Mesenchymal stem cell (in vitro differentiated cells and primary cell): ENCODE measurements around the gene DENND6A.
A peak's percentile ranks its signal among the peaks of the same experiment; 100 is the strongest.

Source experiments
- DNase-seq: peaks from one replicate; pipeline ENCODE4 v3.0.0-alpha.2; 2013
- H2AFZ ChIP-seq: one replicate; pipeline ENCODE4 v1.6.1; 2013; ENCODE audit warnings: low read depth, mild to moderate bottlenecking, control low read depth, inconsistent platforms, low read length, moderate library complexity
- H2AK5ac ChIP-seq: 2 replicates; pipeline ENCODE4 v1.6.1; 2013; ENCODE audit warnings: low read length, moderate library complexity, mild to moderate bottlenecking, inconsistent platforms; ENCODE audit not compliant: severe bottlenecking
- H2BK120ac ChIP-seq: one replicate; pipeline ENCODE4 v1.6.1; 2013; ENCODE audit warnings: low read depth, mild to moderate bottlenecking, inconsistent platforms, low read length, moderate library complexity
- H2BK12ac ChIP-seq, 2 experiments: one replicate each; pipeline ENCODE4 v1.6.1; 2013; ENCODE audit warnings: inconsistent platforms in 2 of 2, low read length in 2 of 2, mild to moderate bottlenecking in 2 of 2, moderate library complexity in 2 of 2, control low read depth in 1 of 2
- H2BK15ac ChIP-seq: one replicate; pipeline ENCODE4 v1.6.1; 2013; ENCODE audit warnings: mild to moderate bottlenecking, low read depth, inconsistent platforms; ENCODE audit not compliant: poor library complexity, severe bottlenecking
- H2BK5ac ChIP-seq: 2 replicates; pipeline ENCODE4 v1.6.1; 2013; ENCODE audit warnings: low read depth, mild to moderate bottlenecking, low read length, control low read depth, inconsistent platforms; ENCODE audit not compliant: poor library complexity, severe bottlenecking
- H3K14ac ChIP-seq, 2 experiments: one replicate each; pipeline ENCODE4 v1.6.1; 2013; ENCODE audit warnings: inconsistent platforms in 2 of 2, low read length in 2 of 2, control low read depth in 1 of 2, mild to moderate bottlenecking in 1 of 2, moderate library complexity in 1 of 2
- H3K18ac ChIP-seq, 2 experiments: one replicate each; pipeline ENCODE4 v1.6.1; 2013; ENCODE audit warnings: inconsistent platforms in 2 of 2, low read length in 2 of 2, control low read depth in 1 of 2, low read depth in 1 of 2, mild to moderate bottlenecking in 1 of 2
- H3K23ac ChIP-seq, 2 experiments: one replicate each; pipeline ENCODE4 v1.6.1; 2013; ENCODE audit warnings: inconsistent platforms in 2 of 2, low read length in 2 of 2, mild to moderate bottlenecking in 2 of 2, moderate library complexity in 2 of 2, control low read depth in 1 of 2
- H3K27ac ChIP-seq: 2 replicates; pipeline ENCODE4 v1.5.1; 2013; ENCODE audit warnings: mild to moderate bottlenecking, moderate library complexity, low read length, control low read depth, inconsistent platforms; ENCODE audit not compliant: poor library complexity, severe bottlenecking
- H3K27me3 ChIP-seq, 2 experiments: 2 replicates each; pipeline versions ENCODE4 v1.6.1 to v1.7.0; 2013; ENCODE audit warnings: low read length in 2 of 2, mild to moderate bottlenecking in 2 of 2, moderate library complexity in 2 of 2, control low read depth in 1 of 2, inconsistent platforms in 1 of 2; ENCODE audit not compliant: control insufficient read depth in 1 of 2, insufficient read depth in 1 of 2
- H3K36me3 ChIP-seq, 2 experiments: 2 replicates each; pipeline versions ENCODE4 v1.6.1 to v1.7.0; 2013; ENCODE audit warnings: low read length in 2 of 2, control low read depth in 1 of 2, inconsistent platforms in 1 of 2, low read depth in 1 of 2, mild to moderate bottlenecking in 1 of 2; ENCODE audit not compliant: insufficient read depth in 2 of 2, control insufficient read depth in 1 of 2
- H3K4ac ChIP-seq, 2 experiments: one replicate each; pipeline ENCODE4 v1.6.1; 2013; ENCODE audit warnings: inconsistent platforms in 2 of 2, low read length in 2 of 2, mild to moderate bottlenecking in 2 of 2, moderate library complexity in 2 of 2, control low read depth in 1 of 2, low read depth in 1 of 2
- H3K4me1 ChIP-seq: 2 replicates; pipeline ENCODE4 v1.6.1; 2013; ENCODE audit warnings: low read depth, low read length, control low read depth; ENCODE audit not compliant: control insufficient read depth, insufficient read depth
- H3K4me2 ChIP-seq: 2 replicates; pipeline ENCODE4 v1.6.1; 2013; ENCODE audit warnings: low read length, mild to moderate bottlenecking, inconsistent platforms; ENCODE audit not compliant: poor library complexity, severe bottlenecking
- H3K4me3 ChIP-seq, 2 experiments: 2 replicates each; pipeline versions ENCODE4 v1.5.1 to v1.7.0; 2013; ENCODE audit warnings: low read length in 2 of 2, mild to moderate bottlenecking in 2 of 2, control low read depth in 1 of 2, low read depth in 1 of 2; ENCODE audit not compliant: insufficient read depth in 1 of 2
- H3K79me1 ChIP-seq: replicated peaks from 2 replicates; pipeline ENCODE4 v1.6.1; 2013; ENCODE audit warnings: mild to moderate bottlenecking, control low read depth, low read length, inconsistent platforms; ENCODE audit not compliant: poor library complexity, severe bottlenecking
- H3K9ac ChIP-seq: 2 replicates; pipeline ENCODE4 v1.7.0; 2013; ENCODE audit warnings: mild to moderate bottlenecking, low read length, moderate library complexity
- H3K9me3 ChIP-seq: 2 replicates; pipeline ENCODE4 v1.7.0; 2013; ENCODE audit warnings: mild to moderate bottlenecking, low read length; ENCODE audit not compliant: control insufficient read depth
- H4K8ac ChIP-seq: one replicate; pipeline ENCODE4 v1.6.1; 2013; ENCODE audit warnings: inconsistent platforms, mild to moderate bottlenecking, low read length, moderate library complexity
- H4K91ac ChIP-seq: one replicate; pipeline ENCODE4 v1.6.1; 2013; ENCODE audit warnings: mild to moderate bottlenecking, low read length, inconsistent platforms
- WGBS: methylation state at CpG from one replicate; pipeline ENCODE4 v1.1.7; 2013; ENCODE audit warnings: mixed read lengths; 5-methylcytosine and 5-hydroxymethylcytosine counted together

Gene DENND6A

DNA sequence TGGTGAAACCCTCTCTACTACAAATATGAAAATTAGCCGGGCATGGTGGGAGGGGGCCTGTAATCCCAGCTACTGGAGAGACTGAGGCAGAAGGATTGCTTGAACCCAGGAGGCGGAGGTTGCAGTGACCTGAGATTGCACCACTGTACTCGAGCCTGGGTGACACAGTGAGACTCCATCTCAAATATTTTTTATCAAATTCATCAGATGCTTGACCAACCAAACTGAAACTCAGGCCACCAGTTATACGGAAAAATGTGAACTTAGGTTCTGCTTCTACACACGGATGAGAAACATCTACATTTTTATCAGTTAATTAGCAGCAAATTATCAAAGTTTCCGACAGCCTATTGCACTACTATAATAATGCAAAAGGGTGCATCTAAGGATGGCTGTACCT is 100.6 kb downstream of the DENND6A start:
- Histone ChIP-seq H3K4me2 (peak overlapping the region; percentile 11), H2BK15ac (no peak overlapping the region), H3K18ac (no peak overlapping the region), H2BK5ac (no peak overlapping the region), H3K27ac (no peak overlapping the region), H2BK12ac (no peak overlapping the region), H3K9me3 (no peaks in the 10 kb centered on the region), H4K91ac (no peak overlapping the region), H3K27me3 (no peaks in the 10 kb centered on the region), H2BK120ac (no peak overlapping the region), H3K9ac (peak overlapping the region; percentile 100), H4K8ac (no peak overlapping the region), H3K79me1 (no peaks in the 10 kb centered on the region), H3K4ac (no peak overlapping the region), H3K4me3 (peak overlapping the region in 1 of 2 experiments; percentile 99), H3K14ac (no peak overlapping the region), H3K36me3 (peaks cover 22 to 39% of the 10 kb centered on the region in 2 experiments), H3K4me1 (peaks cover 14% of the 10 kb centered on the region), H3K23ac (no peak overlapping the region), H2AFZ (no peak overlapping the region), H2AK5ac (no peak overlapping the region)
- WGBS, result 81% methylated on average over 6 of the region's 6 CpGs
- no peak for DNase-seq

- Histone ChIP-seq H3K18ac (no peak overlapping the region), H3K79me1 (no peaks in the 10 kb centered on the region), H2BK12ac (no peak overlapping the region), H2AFZ (no peak overlapping the region), H4K91ac (no peak overlapping the region), H2BK120ac (no peak overlapping the region), H2BK15ac (no peak overlapping the region), H3K9me3 (no peaks in the 10 kb centered on the region), H3K4ac (no peak overlapping the region), H3K27me3 (no peaks in the 10 kb centered on the region), H4K8ac (no peak overlapping the region), H3K14ac (no peak overlapping the region), H3K9ac (peak overlapping the region; percentile 11), H2AK5ac (no peak overlapping the region), H3K36me3 (peaks cover 25 to 46% of the 10 kb centered on the region in 2 experiments), H2BK5ac (no peak overlapping the region), H3K27ac (no peak overlapping the region), H3K4me3 (no peak overlapping the region), H3K23ac (no peak overlapping the region), H3K4me2 (no peak overlapping the region), H3K4me1 (peaks cover 14% of the 10 kb centered on the region)
- no peak for DNase-seq
- 97% methylated on average over 1 of the region's 2 CpGs for WGBS
Observed at GRCh38 chr3:57587905-57588304, 105.0 kb downstream of the DENND6A start.

DNA sequence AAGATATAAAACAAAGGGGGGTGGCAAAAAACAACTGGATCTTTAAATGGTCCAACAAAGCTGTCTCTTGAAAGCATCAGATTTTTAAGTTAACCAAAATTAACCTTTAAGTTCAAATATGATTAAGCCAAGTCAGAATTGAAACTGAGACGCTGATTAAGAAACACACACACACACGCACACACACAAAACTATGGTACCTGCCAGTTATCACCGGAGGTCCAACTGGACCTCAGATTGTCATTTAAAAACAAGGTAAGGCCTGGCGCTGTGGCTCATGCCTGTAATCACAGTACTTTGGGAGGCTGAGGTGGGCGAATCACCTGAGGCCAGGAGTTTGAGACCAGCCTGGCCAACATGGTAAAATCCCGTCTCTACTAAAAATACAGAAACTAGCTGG is 106.1 kb downstream of the DENND6A start:
- Histone ChIP-seq H3K23ac (no peak overlapping the region), H3K4ac (no peak overlapping the region), H3K79me1 (no peaks in the 10 kb centered on the region), H4K8ac (no peak overlapping the region), H4K91ac (no peak overlapping the region), H3K4me3 (no peak overlapping the region), H3K27ac (no peak overlapping the region), H2BK12ac (no peak overlapping the region), H3K9ac (peak overlapping the region; percentile 47), H2AK5ac (no peak overlapping the region), H2BK15ac (no peak overlapping the region), H3K18ac (no peak overlapping the region), H3K4me1 (peaks cover 9% of the 10 kb centered on the region), H2BK5ac (no peak overlapping the region), H3K4me2 (no peak overlapping the region), H3K36me3 (peaks cover 26 to 50% of the 10 kb centered on the region in 2 experiments), H2AFZ (no peak overlapping the region), H3K14ac (no peak overlapping the region), H2BK120ac (no peak overlapping the region), H3K9me3 (no peaks in the 10 kb centered on the region), H3K27me3 (no peaks in the 10 kb centered on the region)
- DNase-seq, result no peak
- WGBS, result 81% methylated on average over 6 of the region's 6 CpGs

DNA sequence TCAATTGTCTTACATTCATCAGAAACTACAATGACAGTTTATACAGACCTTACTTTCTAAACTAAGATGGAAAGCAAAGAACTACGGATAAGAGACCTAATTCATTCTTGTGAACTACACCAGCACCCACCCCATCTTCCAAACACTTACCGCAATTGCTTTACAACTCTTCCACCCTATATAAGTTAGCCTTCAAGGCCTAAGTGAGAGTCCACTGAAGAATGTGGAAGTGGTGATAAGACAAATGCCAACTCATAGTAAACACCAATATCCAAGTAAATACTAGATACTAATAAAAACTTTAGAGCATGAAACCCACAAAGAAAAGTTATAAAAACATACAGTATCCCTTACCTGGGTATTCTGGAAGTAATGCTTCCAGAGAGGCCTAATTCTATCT is 109.3 kb downstream of the DENND6A start:
- no peak overlapping the region for H3K4me3 ChIP-seq
- H3K14ac ChIP-seq, result no peak overlapping the region
- H3K18ac ChIP-seq, result no peak overlapping the region
- no peaks in the 10 kb centered on the region for H3K27me3 ChIP-seq
- H3K23ac ChIP-seq, result no peak overlapping the region
- H3K27ac ChIP-seq, result no peak overlapping the region
- no peak overlapping the region for H4K91ac ChIP-seq
- no peaks in the 10 kb centered on the region for H3K79me1 ChIP-seq
- WGBS, result 100% methylated on average over 1 of the region's 2 CpGs
- no peak overlapping the region for H2BK5ac ChIP-seq
- peaks cover 5% of the 10 kb centered on the region for H3K4me1 ChIP-seq
- H2AFZ ChIP-seq, result no peak overlapping the region
- H3K36me3 ChIP-seq, result peaks cover 31 to 76% of the 10 kb centered on the region in 2 experiments
- H3K9me3 ChIP-seq, result no peaks in the 10 kb centered on the region
- no peak overlapping the region for H2BK15ac ChIP-seq
- H2AK5ac ChIP-seq, result no peak overlapping the region
- no peak overlapping the region for H2BK12ac ChIP-seq
- no peak overlapping the region for H3K4me2 ChIP-seq
- H3K4ac ChIP-seq, result no peak overlapping the region
- H2BK120ac ChIP-seq, result no peak overlapping the region
- H4K8ac ChIP-seq, result no peak overlapping the region
- peak overlapping the region; percentile 7 for H3K9ac ChIP-seq
- DNase-seq, result no peak
